Common myeloid progenitor, CD34-positive (primary cell): ENCODE data around the gene KRTAP9-7.
"Not testable (repeated sequence)": the region's sequence is repeated elsewhere in the genome, so short reads cannot be mapped to it uniquely, and the experiment has no call there.

Source experiments
- CTCF ChIA-PET: fragments of 350-600 bp; sonication (Branson Sonifier 250); formaldehyde crosslinking; loops from one replicate; lab custom pipeline; 2021; ENCODE audit warnings: antibody characterized with exemption; lab: Charles Lee
- POLR2A ChIA-PET: fragments of 350-600 bp; sonication (Branson Sonifier 250); formaldehyde crosslinking; loops from one replicate; lab custom pipeline; 2021; ENCODE audit warnings: antibody characterized with exemption; lab: Charles Lee
- DNase-seq, 3 donors: peaks; one replicate each; pipeline versions ENCODE4 v3.0.0 to v3.0.0-alpha.2; 2013
- H3K27ac ChIP-seq, 2 experiments: 1 replicate in 1 of 2; 2 replicates in 1 of 2; pipeline ENCODE4 v1.7.0; 2013; ENCODE audit warnings: inconsistent platforms in 2 of 2, low read length in 2 of 2, mild to moderate bottlenecking in 2 of 2, low read depth in 1 of 2, moderate library complexity in 1 of 2; ENCODE audit not compliant: severe bottlenecking in 2 of 2, insufficient read depth in 1 of 2, poor library complexity in 1 of 2
- H3K27me3 ChIP-seq, 5 experiments: replicated peaks in 2 of 5; 1 replicate in 3 of 5; 2 replicates in 2 of 5; pipeline versions ENCODE4 v1.6.1 to v1.7.0; 2013; ENCODE audit warnings: low read length in 4 of 5, mild to moderate bottlenecking in 2 of 5, moderate library complexity in 2 of 5, inconsistent platforms in 1 of 5; ENCODE audit not compliant: insufficient read depth in 5 of 5, control insufficient read depth in 4 of 5
- H3K36me3 ChIP-seq, 4 experiments: 1 replicate in 2 of 4; 2 replicates in 2 of 4; pipeline versions ENCODE4 v1.6.1 to v1.7.0; 2013; ENCODE audit warnings: low read length in 3 of 4, control low read depth in 1 of 4, mild to moderate bottlenecking in 1 of 4; ENCODE audit not compliant: control insufficient read depth in 4 of 4, insufficient read depth in 4 of 4
- H3K4me1 ChIP-seq, 4 experiments: 1 replicate in 3 of 4; 2 replicates in 1 of 4; pipeline versions ENCODE4 v1.6.1 to v1.7.1; 2013; ENCODE audit warnings: low read length in 3 of 4, mild to moderate bottlenecking in 3 of 4, control low read depth in 1 of 4, inconsistent platforms in 1 of 4, moderate library complexity in 1 of 4; ENCODE audit not compliant: control insufficient read depth in 4 of 4, insufficient read depth in 4 of 4; ENCODE audit errors: control extremely low read depth in 1 of 4
- H3K4me3 ChIP-seq, 7 experiments: 1 replicate in 4 of 7; 2 replicates in 3 of 7; pipeline versions ENCODE4 v1.5.1 to v1.7.0; 2013; ENCODE audit warnings: mild to moderate bottlenecking in 7 of 7, low read length in 6 of 7, moderate library complexity in 6 of 7, inconsistent platforms in 2 of 7, low read depth in 2 of 7, control low read depth in 1 of 7; ENCODE audit not compliant: insufficient read depth in 4 of 7, control insufficient read depth in 1 of 7; ENCODE audit errors: extremely low read depth in 1 of 7
- H3K9me3 ChIP-seq, 5 experiments: 1 replicate in 4 of 5; 2 replicates in 1 of 5; pipeline versions ENCODE4 v1.6.1 to v1.7.1; 2013; ENCODE audit warnings: low read length in 4 of 5, mild to moderate bottlenecking in 2 of 5, inconsistent platforms in 1 of 5, low read depth in 1 of 5, moderate library complexity in 1 of 5; ENCODE audit not compliant: control insufficient read depth in 4 of 5, insufficient read depth in 2 of 5; ENCODE audit errors: control extremely low read depth in 1 of 5
- WGBS: methylation state at CpG from one replicate; pipeline ENCODE4 v1.1.5; 2013; ENCODE audit not compliant: insufficient coverage; 5-methylcytosine and 5-hydroxymethylcytosine counted together

KRTAP9-7 gene

GRCh38 chr17:41256291-41256685, 19.2 kb upstream of the KRTAP9-7 start:
- ChIA-PET CTCF (no interaction called here), POLR2A (no interaction called here)
- Histone ChIP-seq H3K36me3 (no peaks in the 10 kb centered on the region), H3K4me3 (no peak overlapping the region), H3K4me1 (no peaks in the 10 kb centered on the region), H3K27ac (no peak overlapping the region), H3K27me3 (peaks cover 0 to 8% (median 0%) of the 10 kb centered on the region in 5 experiments), H3K9me3 (no peaks in the 10 kb centered on the region)
- no peak for DNase-seq
- no CpG with 5 or more reads among the region's 1 CpG for WGBS

GRCh38 chr17:41258406-41258805, 17.1 kb upstream of the KRTAP9-7 start:
- Histone ChIP-seq H3K27me3 (peaks cover 0 to 8% (median 0%) of the 10 kb centered on the region in 5 experiments), H3K36me3 (no peaks in the 10 kb centered on the region), H3K4me3 (no peak overlapping the region), H3K4me1 (no peaks in the 10 kb centered on the region), H3K27ac (no peak overlapping the region), H3K9me3 (no peaks in the 10 kb centered on the region)
- ChIA-PET CTCF (no interaction called here), POLR2A (no interaction called here)
- no peak for DNase-seq

GRCh38 chr17:41263212-41263611, 12.3 kb upstream of the KRTAP9-7 start:
- DNase-seq = no peak
- H3K4me1 ChIP-seq = no peaks in the 10 kb centered on the region
- peaks cover 0 to 5% (median 0%) of the 10 kb centered on the region in 5 experiments for H3K27me3 ChIP-seq
- WGBS = no CpG with 5 or more reads among the region's 2 CpGs
- H3K4me3 ChIP-seq = no peak overlapping the region
- no peaks in the 10 kb centered on the region for H3K36me3 ChIP-seq
- CTCF ChIA-PET = no interaction called here
- H3K9me3 ChIP-seq = no peaks in the 10 kb centered on the region
- no peak overlapping the region for H3K27ac ChIP-seq
- POLR2A ChIA-PET = no interaction called here

- no peaks in the 10 kb centered on the region for H3K4me1 ChIP-seq
- ChIA-PET CTCF (interaction anchor here (0.6 kb wide), 1 partner anchor 66 kb away, joined by 3 read pairs; no protein-coding TSS in a partner anchor), POLR2A (no interaction called here)
- 100% methylated on average over 2 of the region's 3 CpGs for WGBS
- no peak overlapping the region for H3K27ac ChIP-seq
- DNase-seq = no peak
- H3K9me3 ChIP-seq = no peaks in the 10 kb centered on the region
- H3K27me3 ChIP-seq = peaks cover 0 to 5% (median 0%) of the 10 kb centered on the region in 5 experiments
- no peaks in the 10 kb centered on the region for H3K36me3 ChIP-seq
- no peak overlapping the region for H3K4me3 ChIP-seq
Measured at GRCh38 chr17:41264599-41264998, 10.9 kb upstream of the KRTAP9-7 start.

- no peaks in the 10 kb centered on the region for H3K9me3 ChIP-seq
- H3K27ac ChIP-seq = no peak within 1 kb of the TSS
- H3K36me3 ChIP-seq = no peaks in the 10 kb centered on the region
- DNase-seq = no peak
- H3K4me3 ChIP-seq = no peak within 1 kb of the TSS
- H3K4me1 ChIP-seq = no peaks in the 10 kb centered on the region
- CTCF ChIA-PET = interaction anchor here (0.6 kb wide), 1 partner anchor 66 kb away, joined by 3 read pairs; no protein-coding TSS in a partner anchor
- H3K27me3 ChIP-seq = peaks cover 0 to 5% (median 0%) of the 10 kb centered on the region in 5 experiments
- WGBS = no CpG with 5 or more reads among the region's 2 CpGs
- POLR2A ChIA-PET = no interaction called here
Measured at GRCh38 chr17:41265078-41265477, 10.4 kb upstream of the KRTAP9-7 start, which contains the start of gene KRTAP9-6. KRTAP9-6 (plus strand) TSS chr17:41265378; CDS start chr17:41265378, 0 bp downstream.

GRCh38 chr17:41267711-41268110, 7.8 kb upstream of the KRTAP9-7 start:
- H3K9me3 ChIP-seq = no peaks in the 10 kb centered on the region
- peaks cover 0 to 5% (median 0%) of the 10 kb centered on the region in 5 experiments for H3K27me3 ChIP-seq
- CTCF ChIA-PET = no interaction called here
- no peaks in the 10 kb centered on the region for H3K4me1 ChIP-seq
- no peak for DNase-seq
- H3K36me3 ChIP-seq = no peaks in the 10 kb centered on the region
- H3K4me3 ChIP-seq = no peak overlapping the region
- POLR2A ChIA-PET = no interaction called here
- no peak overlapping the region for H3K27ac ChIP-seq
- whole genome bisulfite sequencing = no CpG with 5 or more reads among the region's 3 CpGs

GRCh38 chr17:41271323-41271722, 4.2 kb upstream of the KRTAP9-7 start:
- CTCF ChIA-PET, H3K9me3 ChIP-seq, H3K4me3 ChIP-seq, H3K4me1 ChIP-seq, H3K27me3 ChIP-seq, H3K36me3 ChIP-seq, DNase-seq, H3K27ac ChIP-seq, POLR2A ChIA-PET: not testable (repeated sequence)
- no CpG with 5 or more reads among the region's 1 CpG for WGBS
